ENCODE measurements around the gene ZNF79. TPM values are rescaled to one million over a fixed set of nuclear protein-coding genes. Genes with fewer than 3 reads are reported as not detected.

ZNF79 gene
- total RNA-seq, 2 experiments from 2014 or later, result 7.6 TPM

DNA sequence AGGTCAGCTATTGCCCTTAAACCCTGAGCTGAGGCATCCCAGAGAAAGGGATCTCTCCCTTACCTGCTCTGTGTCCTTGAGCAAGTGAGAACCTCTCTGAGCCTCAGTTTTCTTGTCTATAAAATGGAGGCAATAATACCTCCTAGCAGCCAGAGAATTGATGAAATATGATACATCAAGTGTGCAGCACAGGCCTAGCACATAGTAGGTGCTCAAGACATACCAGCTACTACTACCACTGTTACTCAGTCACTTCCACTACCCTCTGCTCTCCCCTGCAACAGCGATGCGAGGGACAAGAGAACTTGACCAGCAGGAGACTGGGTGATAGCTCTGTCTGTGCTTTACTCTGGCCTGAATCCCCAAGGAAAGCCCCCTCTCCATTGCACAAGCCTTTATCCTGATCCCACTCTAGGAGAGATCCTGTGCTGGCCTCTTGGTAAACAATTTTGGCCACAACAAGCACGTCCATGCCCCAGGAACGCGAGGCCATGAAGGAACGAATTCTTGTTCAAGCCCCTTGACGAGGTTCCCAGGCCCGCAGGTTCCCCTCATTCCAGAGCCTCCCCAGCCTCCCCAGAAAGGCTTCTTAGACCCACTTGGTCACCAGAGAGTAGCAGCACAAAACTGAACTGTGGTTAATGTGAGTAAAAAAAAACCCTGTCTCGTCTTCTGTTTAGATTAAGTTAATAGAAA lies 66.5 kb downstream of the ZNF79 start:
- intact Hi-C loops (cut with micrococcal nuclease), result no loop called here
- DNase-seq (no peak), ATAC-seq (no peak)
- H3K36me3 Mint-ChIP-seq (ENCODE audit: low read depth), result peaks cover 5% of the 10 kb centered on the region
- H3K9me3 Mint-ChIP-seq, result no peaks in the 10 kb centered on the region
- H3K27me3 Mint-ChIP-seq, result no peaks in the 10 kb centered on the region
- H3K27ac Mint-ChIP-seq, result no peak overlapping the region
- H3K4me3 Mint-ChIP-seq, result no peak overlapping the region
- H3K4me1 Mint-ChIP-seq (ENCODE audit: low read depth), result no peaks in the 10 kb centered on the region
- CTCF ChIA-PET, result interaction anchor here (1.6 kb wide), 1 partner anchor 14 kb away, joined by 4 read pairs; no protein-coding TSS in a partner anchor
- TF ChIP-seq, protein P1, sequence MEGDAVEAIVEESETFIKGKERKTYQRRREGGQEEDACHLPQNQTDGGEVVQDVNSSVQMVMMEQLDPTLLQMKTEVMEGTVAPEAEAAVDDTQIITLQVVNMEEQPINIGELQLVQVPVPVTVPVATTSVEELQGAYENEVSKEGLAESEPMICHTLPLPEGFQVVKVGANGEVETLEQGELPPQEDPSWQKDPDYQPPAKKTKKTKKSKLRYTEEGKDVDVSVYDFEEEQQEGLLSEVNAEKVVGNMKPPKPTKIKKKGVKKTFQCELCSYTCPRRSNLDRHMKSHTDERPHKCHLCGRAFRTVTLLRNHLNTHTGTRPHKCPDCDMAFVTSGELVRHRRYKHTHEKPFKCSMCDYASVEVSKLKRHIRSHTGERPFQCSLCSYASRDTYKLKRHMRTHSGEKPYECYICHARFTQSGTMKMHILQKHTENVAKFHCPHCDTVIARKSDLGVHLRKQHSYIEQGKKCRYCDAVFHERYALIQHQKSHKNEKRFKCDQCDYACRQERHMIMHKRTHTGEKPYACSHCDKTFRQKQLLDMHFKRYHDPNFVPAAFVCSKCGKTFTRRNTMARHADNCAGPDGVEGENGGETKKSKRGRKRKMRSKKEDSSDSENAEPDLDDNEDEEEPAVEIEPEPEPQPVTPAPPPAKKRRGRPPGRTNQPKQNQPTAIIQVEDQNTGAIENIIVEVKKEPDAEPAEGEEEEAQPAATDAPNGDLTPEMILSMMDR (IDR thresholded peaks at IDR 0.05), result no peak
- POLR2A ChIA-PET, result interaction anchor here (1.0 kb wide), 1 partner anchor 40 kb away, joined by 4 read pairs; the partner anchor contains the start of genes LRSAM1 and RPL12

DNA sequence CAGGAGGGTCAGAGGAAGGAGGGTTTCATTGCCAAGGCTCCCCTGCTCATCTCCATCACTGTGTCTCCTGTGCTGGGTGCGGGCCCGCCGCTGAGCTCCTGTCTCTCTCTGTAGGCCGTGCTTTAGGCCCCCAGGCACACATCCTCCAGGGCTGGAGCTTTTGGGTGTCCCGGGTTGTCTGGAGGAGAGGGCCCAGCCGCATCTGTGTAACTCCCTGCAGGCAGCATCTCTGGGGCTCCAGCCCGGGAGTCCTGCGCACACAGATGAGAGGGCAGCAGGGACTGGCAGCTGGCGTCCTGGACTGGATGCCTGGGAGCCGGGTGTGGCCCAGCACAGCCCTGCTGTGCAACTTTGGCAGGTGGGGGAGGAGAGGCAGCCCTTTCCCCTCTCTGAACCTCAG lies 67.3 kb downstream of the ZNF79 start:
- ChIA-PET CTCF (interaction anchor here (1.6 kb wide), 1 partner anchor 13 kb away, joined by 4 read pairs; no protein-coding TSS in a partner anchor), POLR2A (no interaction called here)
- no peak for ATAC-seq
- DNase-seq, result no peak
- Mint-ChIP-seq H3K27me3 (no peaks in the 10 kb centered on the region), H3K36me3 (ENCODE audit: low read depth) (peaks cover 2% of the 10 kb centered on the region), H3K27ac (no peak overlapping the region), H3K9me3 (no peaks in the 10 kb centered on the region), H3K4me1 (ENCODE audit: low read depth) (no peaks in the 10 kb centered on the region), H3K4me3 (no peak overlapping the region)
- intact Hi-C loops (cut with micrococcal nuclease), result no loop called here
- TF ChIP-seq, protein P1 (IDR thresholded peaks at IDR 0.05), result no peak

DNA sequence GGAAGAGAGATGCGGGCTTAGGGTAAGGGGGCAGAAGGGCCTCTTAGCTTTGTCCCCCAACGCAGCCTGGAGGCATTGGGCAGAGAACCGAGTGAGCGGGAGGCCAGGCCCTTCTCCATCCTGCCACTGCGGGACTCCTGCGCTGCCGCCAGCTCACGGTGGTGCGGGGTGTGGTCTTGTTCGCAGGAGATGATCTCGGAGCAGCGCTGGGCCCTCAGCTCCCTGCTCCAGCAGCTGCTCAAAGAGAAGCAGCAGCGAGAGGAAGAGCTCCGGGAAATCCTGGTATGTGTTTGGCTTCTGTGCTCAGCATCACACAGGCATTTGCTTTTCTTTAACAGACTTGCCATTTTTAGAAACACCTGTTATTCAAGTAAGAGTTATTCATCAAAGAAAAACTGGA lies 68.4 kb downstream of the ZNF79 start:
- CTCF ChIA-PET, result interaction anchor here (1.4 to 1.7 kb wide), 2 partner anchors 11 to 97 kb away, joined by 3 to 7 read pairs; no protein-coding TSS in a partner anchor
- H3K27me3 Mint-ChIP-seq, result no peaks in the 10 kb centered on the region
- no peak for ATAC-seq

DNA sequence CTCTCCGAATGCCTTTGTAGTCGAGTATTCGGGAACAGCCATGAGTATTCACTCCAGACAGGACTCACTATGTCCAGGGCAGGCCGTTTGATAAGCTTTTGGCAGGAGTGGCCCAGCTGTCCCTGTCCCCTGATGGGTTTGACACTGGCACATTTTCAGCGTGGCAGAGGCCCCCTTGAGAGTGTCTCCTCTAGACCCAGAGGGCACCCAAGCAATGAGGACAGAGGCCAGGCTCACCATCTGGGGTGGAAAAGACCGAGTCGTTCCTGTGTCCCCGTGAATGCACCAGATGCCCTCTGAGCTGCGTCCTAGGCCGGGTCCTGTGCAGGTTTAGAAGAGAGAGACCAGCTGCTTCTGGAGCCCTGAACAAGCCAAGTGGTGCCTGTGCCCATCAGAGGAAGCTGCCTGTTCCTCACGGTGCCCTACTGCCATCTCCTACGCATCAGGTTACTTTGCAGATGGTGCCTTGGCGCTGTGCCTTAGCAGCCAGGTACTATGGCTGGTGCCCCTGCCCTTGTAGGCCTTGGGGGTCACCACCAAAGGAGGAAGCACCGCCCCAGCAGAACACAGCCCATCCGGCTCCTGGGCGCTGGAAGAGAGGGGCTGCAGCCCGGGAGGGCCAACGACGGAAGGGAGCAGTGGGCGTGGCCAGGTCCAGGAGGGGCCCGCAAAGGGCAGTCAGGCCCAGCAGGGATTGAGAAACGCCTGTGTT lies 69.6 kb downstream of the ZNF79 start:
- H3K4me1 Mint-ChIP-seq (ENCODE audit: low read depth), result no peaks in the 10 kb centered on the region
- no peak for ATAC-seq
- H3K27me3 Mint-ChIP-seq, result no peaks in the 10 kb centered on the region
- no peak overlapping the region for H3K4me3 Mint-ChIP-seq
- H3K9me3 Mint-ChIP-seq, result no peaks in the 10 kb centered on the region
- ChIA-PET CTCF (interaction anchor here (1.7 kb wide), 1 partner anchor 96 kb away, joined by 3 read pairs; no protein-coding TSS in a partner anchor), POLR2A (interaction anchor here (0.8 to 1.5 kb wide), 4 partner anchors 9 to 114 kb away, joined by 3 read pairs; partner anchors contain the start of gene LRSAM1)
- no peak for DNase-seq
- H3K36me3 Mint-ChIP-seq (ENCODE audit: low read depth), result no peaks in the 10 kb centered on the region
- no peak overlapping the region for H3K27ac Mint-ChIP-seq
- intact Hi-C loops (cut with micrococcal nuclease), result no loop called here
- TF ChIP-seq, protein P1 (IDR thresholded peaks at IDR 0.05), result no peak

More for the DNA sequence above, 68.4 kb downstream of the ZNF79 start:
- intact Hi-C loops (cut with micrococcal nuclease), result no loop called here
- TF ChIP-seq, protein P1 (IDR thresholded peaks at IDR 0.05), result no peak
- Mint-ChIP-seq H3K4me1 (ENCODE audit: low read depth) (no peaks in the 10 kb centered on the region), H3K36me3 (ENCODE audit: low read depth) (no peaks in the 10 kb centered on the region), H3K27ac (no peak overlapping the region), H3K9me3 (no peaks in the 10 kb centered on the region), H3K4me3 (no peak overlapping the region)
- DNase-seq, result no peak
- POLR2A ChIA-PET, result no interaction called here

Data from activated CD8-positive, alpha-beta T cell treated with anti-CD3 and anti-CD28 coated beads for 36 hours (primary cell).